ENCODE measurements around the gene AQP7. TPM values are rescaled to one million over a fixed set of nuclear protein-coding genes. Genes with fewer than 3 reads are reported as not detected.

The AQP7 gene
- polyA plus RNA-seq, 1 of the 3 experiments (the other 2 are of a cell fraction): 0.05 TPM

- POLR2A ChIA-PET: interaction anchor here (0.6 kb wide), 1 partner anchor 83 kb away, joined by 3 read pairs; no protein-coding TSS in a partner anchor
- no peaks in the 10 kb centered on the region for H3K36me3 ChIP-seq (replicated peaks in 1 of 2; ENCODE audit: control insufficient read depth in 1 of 2, insufficient read depth in 2 of 2, low read length in 1 of 2)
- H3K9me3 ChIP-seq: no peaks in the 10 kb centered on the region
- H3K4me1 ChIP-seq (ENCODE audit: control insufficient read depth in 1 of 2, insufficient read depth in 2 of 2, low read depth in 1 of 2, low read length in 1 of 2): no peaks in the 10 kb centered on the region
- CTCF ChIA-PET: interaction anchor here (0.9 to 7.7 kb wide), 4 partner anchors 15 to 49 kb away, joined by 3 to 52 read pairs (median 8); no protein-coding TSS in a partner anchor
- H4K20me1 ChIP-seq (ENCODE audit: insufficient read depth): no peaks in the 10 kb centered on the region
- H3K9ac ChIP-seq: no peak overlapping the region
- no peaks in the 10 kb centered on the region for H3K27me3 ChIP-seq (ENCODE audit: insufficient read depth)
- H3F3A ChIP-seq (replicated peaks; ENCODE audit: insufficient read depth): no peaks in the 10 kb centered on the region
- WGBS (ENCODE audit: low lambda C conversion rate): 85% methylated on average over 5 of the region's 8 CpGs
- TF ChIP-seq EZH2phosphoT487 (IDR thresholded peaks at IDR 0.05; ENCODE audit: borderline replicate concordance, low read depth) (no peak), EP300 (IDR thresholded peaks at IDR 0.05; ENCODE audit: borderline replicate concordance in 1 of 2, low read depth in 1 of 2, low read length in 1 of 2) (no peak), CHD2 (IDR thresholded peaks at IDR 0.05; ENCODE audit: low read length, partially characterized antibody) (no peak), TEAD4 (IDR thresholded peaks at IDR 0.05; ENCODE audit: borderline replicate concordance, insufficient read depth) (no peak), YY1 (IDR thresholded peaks at IDR 0.05; ENCODE audit: low read depth) (no peak), POLR2AphosphoS5 (IDR thresholded peaks at IDR 0.05; ENCODE audit: low read depth, low read length) (no peak), USF2 (IDR thresholded peaks at IDR 0.05; ENCODE audit: borderline replicate concordance, low read depth, low read length) (no peak), USF1 (IDR thresholded peaks at IDR 0.05; ENCODE audit: borderline replicate concordance, low read depth) (no peak), NRF1 (IDR thresholded peaks at IDR 0.05; ENCODE audit: low read depth, low read length) (no peak), JUND (IDR thresholded peaks at IDR 0.05) (no peak), PBX3 (IDR thresholded peaks at IDR 0.05) (no peak), GATA2 (CRISPR knock-in tag; IDR thresholded peaks at IDR 0.05) (no peak), FOSL2 (IDR thresholded peaks at IDR 0.05; ENCODE audit: borderline replicate concordance, low read depth) (no peak), RFX5 (IDR thresholded peaks at IDR 0.05; ENCODE audit: low read length) (no peak)
- H2AFZ ChIP-seq (ENCODE audit: low read depth): no peak overlapping the region
- DNase-seq: no peak
- H3K4me3 ChIP-seq (ENCODE audit: low read depth in 2 of 2, low read length in 1 of 2): no peak overlapping the region
- H3K9me2 ChIP-seq: no peaks in the 10 kb centered on the region
- H3K4me2 ChIP-seq: no peak overlapping the region
- no peak overlapping the region for H3K27ac ChIP-seq (ENCODE audit: low read depth in 2 of 2, low read length in 1 of 2)
- H3K79me2 ChIP-seq (ENCODE audit: insufficient read depth): no peaks in the 10 kb centered on the region
Observed at GRCh38 chr9:33418090-33418489, 15.7 kb upstream of the AQP7 start.

GRCh38 chr9:33416996-33417395, 14.6 kb upstream of the AQP7 start:
- Histone ChIP-seq H3K4me3 (ENCODE audit: low read depth in 2 of 2, low read length in 1 of 2) (no peak overlapping the region), H3K9me3 (no peaks in the 10 kb centered on the region), H3K79me2 (ENCODE audit: insufficient read depth) (no peaks in the 10 kb centered on the region), H2AFZ (ENCODE audit: low read depth) (no peak overlapping the region), H3K9ac (no peak overlapping the region), H3K9me2 (no peaks in the 10 kb centered on the region), H4K20me1 (ENCODE audit: insufficient read depth) (no peaks in the 10 kb centered on the region), H3K4me2 (no peak overlapping the region), H3K4me1 (ENCODE audit: control insufficient read depth in 1 of 2, insufficient read depth in 2 of 2, low read depth in 1 of 2, low read length in 1 of 2) (no peaks in the 10 kb centered on the region), H3K36me3 (replicated peaks in 1 of 2; ENCODE audit: control insufficient read depth in 1 of 2, insufficient read depth in 2 of 2, low read length in 1 of 2) (no peaks in the 10 kb centered on the region), H3F3A (replicated peaks; ENCODE audit: insufficient read depth) (no peaks in the 10 kb centered on the region), H3K27ac (ENCODE audit: low read depth in 2 of 2, low read length in 1 of 2) (no peak overlapping the region), H3K27me3 (ENCODE audit: insufficient read depth) (no peaks in the 10 kb centered on the region)
- no peak for TF ChIP-seq CHD2 (IDR thresholded peaks at IDR 0.05; ENCODE audit: low read length, partially characterized antibody)
- TF ChIP-seq USF1 (IDR thresholded peaks at IDR 0.05; ENCODE audit: borderline replicate concordance, low read depth): no peak
- no peak for TF ChIP-seq JUND (IDR thresholded peaks at IDR 0.05)
- no peak for TF ChIP-seq PBX3 (IDR thresholded peaks at IDR 0.05)
- no peak for TF ChIP-seq MXI1 (IDR thresholded peaks at IDR 0.05; ENCODE audit: low read depth, low read length)
- no peak for TF ChIP-seq NRF1 (IDR thresholded peaks at IDR 0.05; ENCODE audit: low read depth, low read length)
- TF ChIP-seq FOSL2 (IDR thresholded peaks at IDR 0.05; ENCODE audit: borderline replicate concordance, low read depth): no peak
- TF ChIP-seq MEF2A (IDR thresholded peaks at IDR 0.05; ENCODE audit: borderline replicate concordance, low read depth): no peak
- no peak for TF ChIP-seq TCF12 (IDR thresholded peaks at IDR 0.05)
- TF ChIP-seq USF2 (IDR thresholded peaks at IDR 0.05; ENCODE audit: borderline replicate concordance, low read depth, low read length): no peak
- TF ChIP-seq POLR2AphosphoS5 (IDR thresholded peaks at IDR 0.05; ENCODE audit: low read depth, low read length): no peak
- TF ChIP-seq SIN3A (IDR thresholded peaks at IDR 0.05; ENCODE audit: borderline replicate concordance, low read depth, low read length): no peak
- no peak for TF ChIP-seq FOXJ3 (CRISPR knock-in tag; IDR thresholded peaks at IDR 0.05)
- DNase-seq: no peak
- POLR2A ChIA-PET: no interaction called here
- WGBS (ENCODE audit: low lambda C conversion rate): 40% methylated on average over 1 of the region's 5 CpGs
- CTCF ChIA-PET: interaction anchor here (0.9 to 7.7 kb wide), 8 partner anchors 12 to 50 kb away, joined by 3 to 52 read pairs (median 4); no protein-coding TSS in a partner anchor

All from SK-N-SH (cell line).